Suprapubic skin (tissue), 4 donors: ENCODE results near the gene NCAPD3. TPM values are rescaled to one million over a fixed set of nuclear protein-coding genes. Genes with fewer than 3 reads are reported as not detected.

Experiments
- DNase-seq, 2 donors: peaks; one replicate each; pipeline ENCODE4 v3.0.0-alpha.2; 2019; ENCODE audit warnings: low spot score in 2 of 2
- H3K27ac ChIP-seq: fragments of 200-600 bp; sonication (generic); one replicate; pipeline ENCODE4 v1.5.1; 2019
- H3K27me3 ChIP-seq: fragments of 200-600 bp; sonication (generic); one replicate; pipeline ENCODE4 v1.5.1; 2019
- H3K36me3 ChIP-seq: fragments of 200-600 bp; sonication (generic); one replicate; pipeline ENCODE4 v1.5.1; 2019
- H3K4me1 ChIP-seq: fragments of 200-600 bp; sonication (generic); one replicate; pipeline ENCODE4 v1.5.1; 2019
- H3K4me3 ChIP-seq: fragments of 200-600 bp; sonication (generic); one replicate; pipeline ENCODE4 v1.5.1; 2019; ENCODE audit warnings: mild to moderate bottlenecking
- H3K9me3 ChIP-seq: fragments of 200-600 bp; sonication (generic); one replicate; pipeline ENCODE4 v1.5.1; 2019
- CTCF ChIP-seq, 2 donors: fragments of 200-600 bp in 1 of 2; fragments of 450-650 bp in 1 of 2; sonication (generic) in 1 of 2; IDR thresholded peaks; one replicate each; pipeline ENCODE4 v1.5.1; 2016 to 2019; ENCODE audit warnings: antibody characterized with exemption in 2 of 2, mild to moderate bottlenecking in 1 of 2, moderate library complexity in 1 of 2
- EP300 ChIP-seq: sonication (generic); formaldehyde crosslinking; IDR thresholded peaks from one replicate; pipeline ENCODE4 v1.6.1; 2017; ENCODE audit warnings: antibody characterized with exemption
- POLR2A ChIP-seq, 2 donors: fragments of 450-650 bp; IDR thresholded peaks; one replicate each; pipeline ENCODE4 v1.6.1; 2017; ENCODE audit warnings: antibody characterized with exemption in 2 of 2, mild to moderate bottlenecking in 2 of 2, moderate library complexity in 2 of 2
- POLR2AphosphoS5 ChIP-seq, 3 donors: sonication (generic); formaldehyde crosslinking; IDR thresholded peaks; one replicate each; pipeline ENCODE4 v1.6.1; 2017; ENCODE audit warnings: antibody characterized with exemption in 3 of 3
- WGBS: methylation state at CpG from one replicate; pipeline ENCODE4 v1.1.5; 2018; 5-methylcytosine and 5-hydroxymethylcytosine counted together
- total RNA-seq, 4 donors: library from RNA; depleted of rRNA; stranded (reverse); fragments of >200 nt; gene quantifications; one replicate each; pipeline ENCODE4 v1.1.0, GENCODE V29; 2016

NCAPD3 gene
- total RNA-seq, 4 donors from 2014 or later: 26.8 to 37.6 (median 30.8) TPM

DNA sequence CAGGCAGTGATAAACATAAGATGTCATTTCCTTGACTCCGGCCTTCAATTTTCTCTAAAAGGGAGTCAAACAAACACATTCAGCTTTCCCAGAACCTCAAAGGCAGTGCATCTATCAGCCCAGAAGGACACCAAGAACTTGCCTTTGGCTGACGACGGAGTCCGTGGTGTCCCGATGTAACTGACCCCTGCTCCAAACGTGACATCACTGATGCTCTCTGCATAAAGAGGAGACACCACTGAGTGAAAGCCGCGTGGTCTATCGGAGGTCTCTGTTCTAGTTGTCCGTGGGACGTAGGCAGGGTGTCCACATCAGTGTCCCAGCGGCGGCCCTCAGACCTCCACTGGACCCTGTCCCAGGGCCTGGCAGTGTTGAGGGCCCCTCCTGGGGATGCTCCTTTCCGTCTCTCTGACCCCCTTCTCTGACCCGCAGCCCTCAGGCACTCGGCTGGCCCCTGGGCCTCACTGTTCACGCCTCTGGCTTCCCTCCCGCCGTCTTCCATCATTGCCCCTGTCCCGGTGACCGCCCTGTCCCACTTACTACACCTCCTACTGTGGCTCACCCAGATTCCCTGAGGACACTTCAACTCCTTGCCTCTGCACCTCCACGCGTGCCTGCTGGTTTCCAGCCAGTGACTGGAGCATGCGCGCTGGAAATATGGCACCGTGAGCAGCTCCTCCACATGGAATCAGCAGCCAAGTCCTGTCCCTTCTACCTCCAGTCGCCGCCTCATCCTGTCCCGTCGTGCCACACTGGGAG, 70.4 kb downstream of the NCAPD3 start:
- DNase-seq: no peak
- no peaks in the 10 kb centered on the region for H3K27me3 ChIP-seq
- no peak overlapping the region for H3K4me3 ChIP-seq
- H3K9me3 ChIP-seq: no peaks in the 10 kb centered on the region
- peaks cover 3% of the 10 kb centered on the region for H3K4me1 ChIP-seq
- 87% methylated on average over 30 of the region's 30 CpGs for WGBS
- H3K36me3 ChIP-seq: peaks cover 78% of the 10 kb centered on the region
- TF ChIP-seq EP300 (no peak), POLR2AphosphoS5 (IDR thresholded peaks at IDR 0.05) (no peak), POLR2A (IDR thresholded peaks at IDR 0.05) (no peak), CTCF (IDR thresholded peaks at IDR 0.05) (no peak)
- no peak overlapping the region for H3K27ac ChIP-seq

DNA sequence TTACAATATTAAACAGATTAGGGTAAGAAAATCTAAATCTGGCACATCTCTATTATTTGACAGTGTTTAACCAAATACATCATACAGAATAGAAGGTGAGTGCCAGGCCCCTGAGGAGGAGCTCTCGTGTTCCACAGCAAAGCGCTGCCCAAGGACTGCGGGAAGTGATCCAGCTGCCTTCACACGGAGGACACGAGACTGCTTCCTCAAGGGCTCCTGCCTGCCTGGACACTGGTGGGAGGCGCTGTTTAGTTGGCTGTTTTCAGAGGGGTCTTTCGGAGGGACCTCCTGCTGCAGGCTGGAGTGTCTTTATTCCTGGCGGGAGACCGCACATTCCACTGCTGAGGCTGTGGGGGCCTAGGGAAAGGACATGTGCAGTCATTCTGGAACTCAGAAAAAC, 71.1 kb downstream of the NCAPD3 start:
- 85% methylated on average over 9 of the region's 9 CpGs for WGBS
- Histone ChIP-seq H3K4me3 (no peak overlapping the region), H3K27ac (no peak overlapping the region), H3K36me3 (peaks cover 74% of the 10 kb centered on the region), H3K27me3 (no peaks in the 10 kb centered on the region), H3K4me1 (peaks cover 3% of the 10 kb centered on the region), H3K9me3 (no peaks in the 10 kb centered on the region)
- TF ChIP-seq EP300 (no peak), POLR2A (IDR thresholded peaks at IDR 0.05) (no peak), POLR2AphosphoS5 (IDR thresholded peaks at IDR 0.05) (no peak), CTCF (IDR thresholded peaks at IDR 0.05) (no peak)
- no peak for DNase-seq

DNA sequence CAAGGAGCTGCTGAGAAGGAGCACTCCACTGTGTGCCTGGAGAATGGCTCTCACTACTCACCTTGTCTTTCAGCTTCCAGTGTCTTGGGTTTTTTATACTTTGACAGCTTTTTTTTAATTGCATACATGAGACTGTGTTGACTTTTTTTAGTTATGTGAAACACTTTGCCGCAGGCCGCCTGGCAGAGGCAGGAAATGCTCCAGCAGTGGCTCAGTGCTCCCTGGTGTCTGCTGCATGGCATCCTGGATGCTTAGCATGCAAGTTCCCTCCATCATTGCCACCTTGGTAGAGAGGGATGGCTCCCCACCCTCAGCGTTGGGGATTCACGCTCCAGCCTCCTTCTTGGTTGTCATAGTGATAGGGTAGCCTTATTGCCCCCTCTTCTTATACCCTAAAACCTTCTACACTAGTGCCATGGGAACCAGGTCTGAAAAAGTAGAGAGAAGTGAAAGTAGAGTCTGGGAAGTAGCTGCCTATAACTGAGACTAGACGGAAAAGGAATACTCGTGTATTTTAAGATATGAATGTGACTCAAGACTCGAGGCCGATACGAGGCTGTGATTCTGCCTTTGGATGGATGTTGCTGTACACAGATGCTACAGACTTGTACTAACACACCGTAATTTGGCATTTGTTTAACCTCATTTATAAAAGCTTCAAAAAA, 72.6 kb downstream of the NCAPD3 start:
- DNase-seq: no peak
- H3K27me3 ChIP-seq: no peaks in the 10 kb centered on the region
- WGBS: 84% methylated on average over 10 of the region's 10 CpGs
- peaks cover 3% of the 10 kb centered on the region for H3K4me1 ChIP-seq
- peaks cover 63% of the 10 kb centered on the region for H3K36me3 ChIP-seq
- H3K9me3 ChIP-seq: no peaks in the 10 kb centered on the region
- TF ChIP-seq EP300: no peak
- TF ChIP-seq CTCF (IDR thresholded peaks at IDR 0.05): no peak
- TF ChIP-seq POLR2A (IDR thresholded peaks at IDR 0.05): no peak
- TF ChIP-seq POLR2AphosphoS5 (IDR thresholded peaks at IDR 0.05): no peak
- no peak overlapping the region for H3K4me3 ChIP-seq
- no peak overlapping the region for H3K27ac ChIP-seq

- TF ChIP-seq EP300 (no peak), POLR2AphosphoS5 (IDR thresholded peaks at IDR 0.05) (no peak), POLR2A (IDR thresholded peaks at IDR 0.05) (no peak), CTCF (IDR thresholded peaks at IDR 0.05) (no peak)
- DNase-seq: no peak
- 82% methylated on average over 12 of the region's 12 CpGs for WGBS
- Histone ChIP-seq H3K27me3 (no peaks in the 10 kb centered on the region), H3K36me3 (peaks cover 59% of the 10 kb centered on the region), H3K4me3 (no peak overlapping the region), H3K9me3 (no peaks in the 10 kb centered on the region), H3K27ac (no peak overlapping the region), H3K4me1 (peaks cover 3% of the 10 kb centered on the region)
These were observed 73.4 kb downstream of the NCAPD3 start for GRCh38 chr11:134150195-134150903.

- Histone ChIP-seq H3K9me3 (no peaks in the 10 kb centered on the region), H3K27ac (no peak overlapping the region), H3K4me1 (peaks cover 3% of the 10 kb centered on the region), H3K4me3 (no peak overlapping the region), H3K36me3 (peaks cover 54% of the 10 kb centered on the region), H3K27me3 (no peaks in the 10 kb centered on the region)
- no peak for TF ChIP-seq POLR2A (IDR thresholded peaks at IDR 0.05)
- TF ChIP-seq CTCF (IDR thresholded peaks at IDR 0.05): no peak
- no peak for TF ChIP-seq POLR2AphosphoS5 (IDR thresholded peaks at IDR 0.05)
- no peak for TF ChIP-seq EP300
- DNase-seq: no peak
- WGBS: 93% methylated on average over 16 of the region's 16 CpGs
These were observed 74.4 kb downstream of the NCAPD3 start for GRCh38 chr11:134149371-134149770.
